ENCODE results near the gene CTIF.

CTIF gene

GRCh38 chr18:48732767-48733424, 194.1 kb downstream of the CTIF start:
- no peak for DNase-seq (ENCODE audit: low spot score)

DNA sequence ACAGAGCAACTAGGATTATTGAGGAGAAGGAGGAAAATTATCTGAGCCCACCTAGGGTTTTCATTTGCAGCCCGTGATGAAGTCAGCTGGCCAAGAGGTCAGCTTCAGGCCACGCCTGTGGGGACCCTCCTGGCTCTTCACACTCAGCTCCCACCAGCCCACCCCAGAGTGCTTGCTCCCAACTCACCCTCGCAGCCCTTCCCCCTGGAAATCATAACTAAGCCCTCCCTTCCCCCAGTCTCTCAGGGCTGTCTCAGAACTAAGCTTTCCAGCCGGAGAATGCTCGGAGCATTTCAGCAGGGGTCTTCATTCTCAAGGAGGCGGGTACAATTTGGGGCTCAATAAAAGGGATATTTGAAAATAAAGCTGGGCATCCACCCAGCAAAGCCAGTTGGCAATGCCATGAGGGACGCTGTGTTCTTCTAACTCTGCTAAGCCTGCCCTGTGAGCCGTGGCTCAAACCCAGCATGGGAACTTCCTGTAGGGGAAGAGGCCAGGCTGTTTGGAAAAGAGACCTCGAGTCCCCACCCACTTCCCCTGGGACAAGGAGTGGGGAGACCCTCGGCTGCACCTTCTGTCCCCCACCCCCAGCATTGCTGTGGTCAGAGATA, 194.9 kb downstream of the CTIF start:
- DNase-seq (ENCODE audit: low spot score), result no peak

- DNase-seq (ENCODE audit: low spot score), result no peak
These were observed 195.6 kb downstream of the CTIF start for GRCh38 chr18:48734460-48734859.

DNA sequence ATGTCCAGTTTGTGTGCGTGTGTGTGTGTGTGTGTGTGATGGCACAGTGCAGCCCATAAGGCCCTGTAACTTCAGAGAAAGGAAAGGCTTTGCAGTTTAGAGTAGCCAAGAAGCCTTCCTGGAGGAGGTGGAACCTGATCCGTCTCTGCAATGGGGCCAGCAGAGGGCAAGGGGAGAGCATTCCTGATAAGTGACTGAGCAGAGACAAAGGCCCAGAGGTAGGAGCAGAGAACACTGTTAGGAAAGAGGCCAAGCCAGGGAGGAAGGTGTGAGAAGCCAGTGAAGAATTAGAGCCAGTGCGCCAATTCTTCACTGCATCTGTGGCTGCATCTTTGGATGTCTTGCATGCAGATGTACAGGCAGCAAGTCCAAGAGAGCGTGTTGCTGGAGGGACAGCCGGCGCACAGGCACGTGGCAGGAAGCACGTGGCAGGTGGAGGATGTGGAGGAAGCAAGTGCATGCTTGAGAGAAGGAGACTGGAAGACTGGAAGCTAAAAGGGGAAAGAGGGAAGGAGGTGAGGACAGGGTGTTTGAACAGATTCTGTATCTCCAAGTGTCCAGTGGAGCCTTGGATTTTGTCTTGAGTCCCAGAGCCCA, 196.3 kb downstream of the CTIF start:
- no peak for DNase-seq (ENCODE audit: low spot score)

- no peak for DNase-seq (ENCODE audit: low spot score)
These were observed 196.9 kb downstream of the CTIF start for GRCh38 chr18:48735681-48736255.

GRCh38 chr18:48736321-48737260, 197.8 kb downstream of the CTIF start:
- DNase-seq (ENCODE audit: low spot score), result no peak

DNA sequence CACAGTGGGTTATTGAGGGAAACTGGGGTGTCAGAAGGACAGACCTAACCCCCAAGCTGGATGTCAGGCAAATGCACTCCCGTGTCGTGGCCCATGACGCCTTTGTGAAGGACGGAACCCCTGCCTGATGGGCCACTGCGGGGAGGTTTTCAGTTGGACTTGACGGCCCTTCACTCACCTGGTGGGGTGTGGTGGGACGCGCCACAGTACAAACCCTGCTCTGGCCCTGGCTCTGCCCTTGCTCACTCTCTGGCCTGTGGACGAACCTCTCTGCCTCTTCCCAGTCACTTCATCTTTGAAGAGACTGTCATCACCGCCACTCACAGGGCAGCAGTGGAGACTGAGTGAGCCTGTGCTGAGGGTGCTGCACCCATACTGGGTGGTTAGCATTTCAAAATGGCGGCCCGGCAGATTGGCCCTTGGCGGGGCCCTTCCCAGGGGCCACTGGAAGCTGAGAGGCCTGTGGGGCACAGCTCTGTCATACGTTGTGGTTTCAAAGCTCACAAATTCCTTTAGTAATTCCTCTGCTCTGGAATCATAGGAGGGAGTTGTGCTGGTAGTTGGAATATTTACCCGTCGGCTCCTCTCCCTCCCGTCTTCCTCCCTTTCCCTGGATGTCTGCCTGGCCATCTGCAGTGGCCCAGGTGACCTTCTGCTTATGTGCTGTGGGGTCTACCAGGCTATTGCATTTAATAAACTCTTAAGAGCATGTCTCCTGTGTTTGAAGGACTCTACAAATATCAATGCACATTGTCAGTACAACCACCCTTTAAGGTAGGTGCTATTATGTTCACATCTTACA, 200.6 kb downstream of the CTIF start:
- no peak for DNase-seq (ENCODE audit: low spot score)

- no peak for DNase-seq (ENCODE audit: low spot score)
These were observed 201.2 kb downstream of the CTIF start for GRCh38 chr18:48740068-48740440.

DNA sequence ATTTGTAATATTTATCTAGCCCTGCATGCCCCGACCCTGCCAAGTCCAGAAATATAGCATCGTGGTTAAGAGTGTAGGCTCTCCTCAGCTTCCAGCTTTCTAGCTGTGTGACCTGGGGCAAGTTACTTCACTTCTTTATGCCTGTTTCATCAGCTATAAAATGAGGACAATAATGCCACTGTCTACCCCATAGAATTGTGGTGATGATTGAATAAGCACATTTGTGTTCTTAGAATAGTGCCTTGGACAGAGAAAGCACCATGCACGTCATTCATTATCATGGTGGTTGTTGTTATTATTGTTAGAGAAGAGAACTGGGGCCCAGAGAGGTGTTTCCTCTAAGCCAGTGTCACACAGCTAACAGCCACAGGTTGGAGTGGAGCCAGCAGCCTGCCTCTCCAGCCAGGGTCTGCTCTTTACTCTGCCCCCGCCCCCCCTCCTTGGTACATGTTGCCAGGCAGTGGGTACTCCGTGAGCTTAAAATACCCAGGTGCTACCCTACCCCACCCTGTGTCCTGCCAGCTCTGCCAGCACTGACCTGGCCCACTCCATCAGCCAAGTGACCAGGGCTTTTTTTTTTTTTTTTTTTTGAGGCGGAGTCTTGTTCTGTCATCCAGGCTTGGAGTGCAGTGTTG, 202.1 kb downstream of the CTIF start:
- no peak for DNase-seq (ENCODE audit: low spot score)

DNA sequence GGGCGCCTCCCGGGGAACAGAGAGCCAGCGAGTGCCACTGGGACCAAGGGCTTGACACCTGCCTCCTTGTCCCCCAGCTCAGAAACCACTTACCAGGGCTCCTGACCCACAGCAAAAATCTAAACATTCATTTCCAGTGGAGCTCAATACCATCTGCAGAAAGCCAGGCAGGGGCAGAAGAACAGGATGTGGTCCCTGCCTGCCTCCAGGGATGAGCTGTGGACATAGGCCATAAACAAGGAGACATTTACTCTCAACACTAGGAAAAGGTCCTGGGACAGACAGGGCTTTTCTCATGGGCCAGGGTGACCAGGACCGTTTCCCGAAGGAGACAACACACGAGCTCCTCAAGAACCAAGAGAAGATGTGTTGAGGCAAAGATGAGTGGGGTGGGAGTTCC, 203.0 kb downstream of the CTIF start:
- no peak for DNase-seq (ENCODE audit: low spot score)

GRCh38 chr18:48742304-48742703, 203.5 kb downstream of the CTIF start:
- no peak for DNase-seq (ENCODE audit: low spot score)

- no peak for DNase-seq (ENCODE audit: low spot score)
These were observed 204.1 kb downstream of the CTIF start for GRCh38 chr18:48742706-48743475.

DNA sequence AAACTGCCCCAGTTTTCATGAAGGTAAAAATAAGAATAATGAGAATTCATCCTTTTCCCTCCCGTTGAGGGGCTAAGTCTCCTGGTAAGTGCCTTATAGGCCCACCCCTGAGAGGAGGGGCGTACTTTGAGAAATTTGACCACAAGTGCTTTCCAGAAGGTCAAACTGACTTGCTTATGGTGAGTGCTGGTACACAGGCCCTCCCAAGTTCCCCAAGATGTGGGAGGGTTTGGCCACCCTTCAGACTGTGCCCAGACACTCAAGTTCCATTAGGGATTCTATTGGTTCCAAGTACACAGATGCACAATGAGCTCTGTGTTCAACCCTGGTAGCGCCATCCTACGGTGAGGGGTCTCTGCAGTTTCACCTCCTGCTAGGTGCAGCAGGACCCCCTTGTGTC, 205.1 kb downstream of the CTIF start:
- DNase-seq (ENCODE audit: low spot score), result no peak

DNA sequence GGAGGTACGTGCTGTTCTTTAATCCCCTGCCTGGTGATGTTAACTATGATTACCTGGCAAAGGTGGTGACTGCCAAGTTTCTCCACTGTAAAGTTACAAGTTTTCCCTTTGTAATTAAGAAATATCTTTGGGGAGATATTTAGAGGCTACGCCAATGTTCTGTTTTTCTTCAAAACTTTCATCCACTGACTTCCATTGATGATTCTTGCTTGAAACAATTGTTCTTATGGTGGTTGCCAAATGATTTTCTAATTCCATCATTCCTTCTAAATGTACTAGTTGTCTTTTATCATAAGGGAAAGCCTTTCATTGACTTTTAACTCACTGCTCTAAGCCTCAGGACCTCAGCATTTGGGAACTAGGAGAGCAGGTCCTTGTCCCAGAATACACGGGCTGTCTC, 206.5 kb downstream of the CTIF start:
- DNase-seq (ENCODE audit: low spot score), result no peak

DNA sequence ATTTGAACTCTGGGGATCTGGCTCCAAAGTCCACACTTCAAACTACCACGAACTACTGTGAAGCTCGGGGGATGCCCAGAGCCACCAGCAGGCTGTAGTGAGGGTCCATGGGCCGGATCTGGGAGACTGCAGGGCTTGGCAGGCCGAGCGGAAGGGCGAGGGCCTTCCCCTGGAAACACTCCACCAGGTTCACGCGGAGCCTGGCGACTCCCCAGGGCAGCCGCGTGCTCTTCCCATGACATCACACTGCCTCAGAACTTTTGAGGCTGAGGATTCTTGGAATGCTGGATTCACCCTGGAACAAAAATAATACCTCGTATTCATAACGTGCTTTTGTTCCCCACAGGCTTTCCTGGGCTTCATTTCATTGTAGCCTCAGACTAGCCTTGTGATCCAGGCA, 210.9 kb downstream of the CTIF start:
- no peak for DNase-seq (ENCODE audit: low spot score)

DNA sequence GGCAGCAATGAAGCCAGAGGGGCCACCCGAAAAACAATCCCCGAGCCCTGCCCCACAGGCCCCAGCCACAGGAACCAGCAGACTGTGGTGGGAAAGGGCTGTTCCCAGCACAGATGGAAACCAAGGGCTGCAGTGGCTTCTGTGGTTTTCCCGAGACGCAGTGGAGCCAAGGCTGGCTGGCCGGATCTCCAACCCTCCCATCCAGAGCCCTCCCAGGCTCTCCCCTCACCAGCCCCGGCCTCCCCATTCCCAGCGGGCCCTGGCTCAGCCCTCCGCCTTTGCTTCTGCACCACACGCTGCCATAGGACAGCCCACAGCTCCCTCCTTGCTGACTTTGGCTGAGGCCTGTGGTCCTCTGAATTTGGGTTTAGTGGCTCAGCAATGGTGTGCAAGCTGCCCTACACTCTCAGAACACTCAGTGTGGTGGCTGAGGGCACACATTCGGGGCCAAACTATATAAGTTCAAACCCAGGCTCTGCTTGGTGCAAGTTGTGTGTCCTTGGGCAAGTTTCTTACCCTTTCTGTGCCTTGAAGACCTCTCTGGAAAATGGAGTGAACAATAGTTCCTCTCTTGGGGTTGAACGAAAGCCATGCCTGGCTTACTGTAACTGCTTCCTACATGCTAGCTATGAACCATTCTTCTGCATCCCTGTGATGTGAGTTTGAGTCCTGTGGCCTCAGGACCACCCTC, 211.8 kb downstream of the CTIF start:
- DNase-seq (ENCODE audit: low spot score), result no peak

- no peak for DNase-seq (ENCODE audit: low spot score)
These were observed 213.1 kb downstream of the CTIF start for GRCh38 chr18:48751727-48752468.

DNA sequence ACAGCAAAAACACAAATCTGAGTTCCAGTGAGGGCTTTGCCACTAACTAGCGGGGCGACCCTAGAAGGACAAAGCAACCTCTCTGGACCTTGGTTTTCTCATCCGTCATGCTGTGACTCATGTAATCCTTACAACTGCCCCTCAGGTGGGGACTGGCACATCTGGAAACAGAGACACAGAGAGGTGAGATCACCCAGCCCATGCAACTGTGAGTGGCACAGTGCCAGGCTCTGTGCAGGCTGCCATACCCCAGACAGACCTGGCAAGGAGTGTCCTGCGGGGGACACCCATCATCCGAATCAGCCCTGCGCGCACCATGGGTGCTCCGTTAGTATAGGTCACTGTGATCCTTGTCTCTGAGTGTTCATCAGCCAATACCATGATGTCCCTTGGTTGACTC, 213.6 kb downstream of the CTIF start:
- no peak for DNase-seq (ENCODE audit: low spot score)

DNA sequence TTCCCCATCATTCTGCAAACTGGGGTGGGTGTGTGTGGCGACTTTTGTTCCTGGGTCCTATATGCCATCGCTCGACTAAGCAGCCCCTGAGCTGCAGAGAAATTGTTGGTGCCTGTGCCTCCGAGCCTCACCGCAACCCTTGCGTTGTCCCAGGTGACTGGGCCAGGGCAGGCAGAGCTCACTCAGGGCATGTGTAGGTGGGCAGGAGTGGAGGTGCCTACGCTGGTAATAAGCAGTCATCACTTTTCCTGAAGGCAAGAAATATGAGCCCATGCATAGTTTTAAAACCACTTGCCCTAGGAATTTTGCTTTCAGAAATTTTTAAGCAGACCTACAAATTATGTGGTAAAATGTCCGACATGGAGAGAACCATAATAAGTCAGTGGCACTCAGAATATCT, 214.1 kb downstream of the CTIF start:
- no peak for DNase-seq (ENCODE audit: low spot score)
